GM06990 (cell line): Measurements from ENCODE around the gene NCAM2.

Experiments used
- DNase-seq: peaks from one replicate; pipeline ENCODE4 v3.0.0-alpha.2; 2011; ENCODE audit not compliant: insufficient read length; ENCODE audit errors: extremely low read depth
- H3K27me3 ChIP-seq: replicated peaks from 2 replicates; pipeline ENCODE4 v1.6.0; 2011; ENCODE audit warnings: low read length; ENCODE audit not compliant: control insufficient read depth, insufficient read depth
- H3K36me3 ChIP-seq: 2 replicates; pipeline ENCODE4 v1.5.1; 2011; ENCODE audit warnings: low read length; ENCODE audit not compliant: control insufficient read depth, insufficient read depth
- H3K4me3 ChIP-seq: replicated peaks from 2 replicates; pipeline ENCODE4 v1.5.1; 2011; ENCODE audit warnings: low read depth, mild to moderate bottlenecking, control low read depth, low read length
- CTCF ChIP-seq: IDR thresholded peaks from 2 replicates; pipeline ENCODE4 v1.5.1; 2011; ENCODE audit warnings: low read length, control low read depth, mild to moderate bottlenecking, inconsistent platforms; ENCODE audit not compliant: insufficient read depth, poor library complexity, severe bottlenecking

Gene NCAM2

GRCh38 chr21:21468003-21468402 lies 469.8 kb downstream of the NCAM2 start:
- H3K4me3 ChIP-seq, result no peak overlapping the region
- no peaks in the 10 kb centered on the region for H3K36me3 ChIP-seq
- no peak for TF ChIP-seq CTCF
- H3K27me3 ChIP-seq, result no peaks in the 10 kb centered on the region
- no peak for DNase-seq

- H3K4me3 ChIP-seq, result no peak overlapping the region
Measured at GRCh38 chr21:21481239-21481638, 483.0 kb downstream of the NCAM2 start.

GRCh38 chr21:21508859-21509258 lies 510.6 kb downstream of the NCAM2 start:
- H3K4me3 ChIP-seq, result no peak overlapping the region
- no peak for DNase-seq
- H3K36me3 ChIP-seq, result no peaks in the 10 kb centered on the region
- no peaks in the 10 kb centered on the region for H3K27me3 ChIP-seq
- TF ChIP-seq CTCF, result no peak

More at GRCh38 chr21:21481239-21481638, 483.0 kb downstream of the NCAM2 start:
- no peak for TF ChIP-seq CTCF
- no peak for DNase-seq
- Histone ChIP-seq H3K27me3 (no peaks in the 10 kb centered on the region), H3K36me3 (no peaks in the 10 kb centered on the region)

GRCh38 chr21:21530680-21531079 lies 532.5 kb downstream of the NCAM2 start:
- no peak for DNase-seq
- Histone ChIP-seq H3K4me3 (no peak overlapping the region), H3K27me3 (no peaks in the 10 kb centered on the region), H3K36me3 (no peaks in the 10 kb centered on the region)
- TF ChIP-seq CTCF, result no peak

- Histone ChIP-seq H3K36me3 (no peaks in the 10 kb centered on the region), H3K27me3 (no peaks in the 10 kb centered on the region), H3K4me3 (no peak overlapping the region)
- no peak for TF ChIP-seq CTCF
- no peak for DNase-seq
Measured at GRCh38 chr21:21547368-21547953, 549.3 kb downstream of the NCAM2 start.

- H3K36me3 ChIP-seq, result no peaks in the 10 kb centered on the region
- TF ChIP-seq CTCF, result no peak
- H3K27me3 ChIP-seq, result no peaks in the 10 kb centered on the region
- H3K4me3 ChIP-seq, result no peak overlapping the region
- DNase-seq, result no peak
Measured at GRCh38 chr21:21559285-21560045, 561.3 kb downstream of the NCAM2 start.
